ENCODE measurements around the gene ZNF292. TPM values are rescaled to one million over a fixed set of nuclear protein-coding genes. Genes with fewer than 3 reads are reported as not detected.
A peak's percentile ranks its signal among the peaks of the same experiment; 100 is the strongest.
"Not testable (repeated sequence)": the region's sequence is repeated elsewhere in the genome, so short reads cannot be mapped to it uniquely, and the experiment has no call there.

ZNF292 gene
- total and polyA plus RNA-seq, 3 donors from 2014 or later: 3.6 to 58.8 (median 53.2) TPM

GRCh38 chr6:87155842-87156815 lies 764 bp downstream of the ZNF292 start:
- peaks cover 26% of the 10 kb centered on the region for H3K4me1 ChIP-seq
- WGBS, 2 donors: 0% methylated on average over 31 to 43 of the region's 43 CpGs

GRCh38 chr6:87157596-87157995 lies 2.2 kb downstream of the ZNF292 start:
- peaks cover 22% of the 10 kb centered on the region for H3K4me1 ChIP-seq
- H3K27ac ChIP-seq: not testable (repeated sequence)
- intact Hi-C loops (cut with DNase I; ENCODE audit: low total_unique reads): loop anchor here (10.0 kb wide), 1 partner anchor 1917 kb away; no protein-coding TSS in a partner anchor

More at GRCh38 chr6:87155842-87156815, 764 bp downstream of the ZNF292 start:
- H3K36me3 ChIP-seq (ENCODE audit: low read depth, missing control alignments): no peaks in the 10 kb centered on the region
- intact Hi-C loops (cut with DNase I; ENCODE audit: low total_unique reads): loop anchor here (10.0 kb wide), 1 partner anchor 1919 kb away; no protein-coding TSS in a partner anchor
- no peak for TF ChIP-seq CTCF (IDR thresholded peaks at IDR 0.05)
- TF ChIP-seq POLR2A (IDR thresholded peaks at IDR 0.05): no peak
- H3K27me3 ChIP-seq: no peaks in the 10 kb centered on the region
- peak overlapping the region; percentile 92 to 99 for H3K4me3 ChIP-seq
- peak; percentile 71 for DNase-seq
- no peaks in the 10 kb centered on the region for H3K9me3 ChIP-seq
- H3K27ac ChIP-seq: peak overlapping the region; percentile 96 to 97

GRCh38 chr6:87161299-87161698 lies 5.9 kb downstream of the ZNF292 start:
- Histone ChIP-seq H3K36me3 (ENCODE audit: low read depth, missing control alignments) (no peaks in the 10 kb centered on the region), H3K27me3 (no peaks in the 10 kb centered on the region), H3K27ac (no peak overlapping the region), H3K9me3 (no peaks in the 10 kb centered on the region), H3K4me3 (no peak overlapping the region), H3K4me1 (peaks cover 29% of the 10 kb centered on the region)
- TF ChIP-seq CTCF (IDR thresholded peaks at IDR 0.05) (no peak), POLR2A (IDR thresholded peaks at IDR 0.05) (no peak)
- intact Hi-C loops (cut with DNase I; ENCODE audit: low total_unique reads): no loop called here
- WGBS, 2 donors: 75 to 78% methylated on average over 4 of the region's 4 CpGs
- no peak for DNase-seq

More at GRCh38 chr6:87157596-87157995, 2.2 kb downstream of the ZNF292 start:
- not testable (repeated sequence) for H3K36me3 ChIP-seq (ENCODE audit: low read depth, missing control alignments); DNase-seq; H3K27me3 ChIP-seq; H3K9me3 ChIP-seq; H3K4me3 ChIP-seq
- 49 to 60% methylated on average over 10 of the region's 10 CpGs for WGBS, 2 donors

GRCh38 chr6:87164004-87164403 lies 8.6 kb downstream of the ZNF292 start:
- no peak for DNase-seq
- TF ChIP-seq CTCF (IDR thresholded peaks at IDR 0.05) (no peak), POLR2A (IDR thresholded peaks at IDR 0.05) (no peak)
- WGBS, 2 donors: 52 to 66% methylated on average over 4 of the region's 4 CpGs

GRCh38 chr6:87164506-87164905 lies 9.1 kb downstream of the ZNF292 start:
- Histone ChIP-seq H3K36me3 (ENCODE audit: low read depth, missing control alignments) (no peaks in the 10 kb centered on the region), H3K27ac (no peak overlapping the region), H3K27me3 (no peaks in the 10 kb centered on the region), H3K4me3 (no peak overlapping the region), H3K4me1 (peaks cover 17% of the 10 kb centered on the region), H3K9me3 (no peaks in the 10 kb centered on the region)
- DNase-seq: no peak
- intact Hi-C loops (cut with DNase I; ENCODE audit: low total_unique reads): no loop called here
- TF ChIP-seq POLR2A (IDR thresholded peaks at IDR 0.05) (no peak), CTCF (IDR thresholded peaks at IDR 0.05) (no peak)
- 91 to 94% methylated on average over 7 of the region's 7 CpGs for WGBS, 2 donors

More at GRCh38 chr6:87164004-87164403, 8.6 kb downstream of the ZNF292 start:
- no peaks in the 10 kb centered on the region for H3K27me3 ChIP-seq
- H3K4me1 ChIP-seq: peaks cover 17% of the 10 kb centered on the region
- no peak overlapping the region for H3K27ac ChIP-seq
- no peaks in the 10 kb centered on the region for H3K36me3 ChIP-seq (ENCODE audit: low read depth, missing control alignments)
- intact Hi-C loops (cut with DNase I; ENCODE audit: low total_unique reads): no loop called here
- H3K4me3 ChIP-seq: no peak overlapping the region
- H3K9me3 ChIP-seq: no peaks in the 10 kb centered on the region

Measured in testis (tissue), 3 donors.